ENCODE results near the gene HDGFL2.

DNA sequence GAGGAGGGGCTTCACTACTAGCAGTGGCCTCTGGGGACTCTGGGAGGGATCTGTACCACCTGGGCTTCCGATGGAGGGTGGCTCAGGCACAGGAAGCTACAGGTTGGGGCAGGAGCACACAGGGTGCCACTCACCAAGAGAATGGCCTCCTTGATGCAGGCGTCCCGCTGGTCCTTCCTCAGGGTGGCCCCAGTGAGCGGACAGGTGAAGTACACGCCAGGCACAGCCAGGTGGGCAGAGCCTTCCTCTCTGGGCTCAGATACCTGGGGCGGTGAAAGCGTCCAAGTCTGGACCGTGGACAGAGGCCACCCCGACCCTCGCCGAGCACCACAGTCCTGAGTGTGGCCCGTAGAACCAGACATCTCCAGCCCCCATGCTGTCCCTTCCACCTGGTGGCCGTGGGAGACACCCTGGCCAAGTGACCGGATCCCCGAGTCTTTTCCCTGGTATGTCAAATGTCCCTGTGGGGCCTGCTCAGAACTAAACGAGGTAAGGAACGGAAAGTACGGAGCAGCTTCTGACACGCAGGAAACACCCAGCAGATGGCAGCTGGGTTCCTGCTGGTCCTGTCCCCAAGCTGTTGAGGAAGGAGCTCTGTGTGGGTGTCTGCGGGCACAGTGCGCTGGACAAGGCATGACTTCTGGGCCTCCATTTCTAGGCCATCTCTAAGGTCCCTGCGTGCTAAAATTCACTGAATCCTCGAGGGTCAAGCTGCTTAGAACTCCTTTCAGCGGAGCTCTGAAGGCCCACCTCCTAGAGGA, 19.7 kb upstream of the HDGFL2 start:
- TF ChIP-seq, protein P1, sequence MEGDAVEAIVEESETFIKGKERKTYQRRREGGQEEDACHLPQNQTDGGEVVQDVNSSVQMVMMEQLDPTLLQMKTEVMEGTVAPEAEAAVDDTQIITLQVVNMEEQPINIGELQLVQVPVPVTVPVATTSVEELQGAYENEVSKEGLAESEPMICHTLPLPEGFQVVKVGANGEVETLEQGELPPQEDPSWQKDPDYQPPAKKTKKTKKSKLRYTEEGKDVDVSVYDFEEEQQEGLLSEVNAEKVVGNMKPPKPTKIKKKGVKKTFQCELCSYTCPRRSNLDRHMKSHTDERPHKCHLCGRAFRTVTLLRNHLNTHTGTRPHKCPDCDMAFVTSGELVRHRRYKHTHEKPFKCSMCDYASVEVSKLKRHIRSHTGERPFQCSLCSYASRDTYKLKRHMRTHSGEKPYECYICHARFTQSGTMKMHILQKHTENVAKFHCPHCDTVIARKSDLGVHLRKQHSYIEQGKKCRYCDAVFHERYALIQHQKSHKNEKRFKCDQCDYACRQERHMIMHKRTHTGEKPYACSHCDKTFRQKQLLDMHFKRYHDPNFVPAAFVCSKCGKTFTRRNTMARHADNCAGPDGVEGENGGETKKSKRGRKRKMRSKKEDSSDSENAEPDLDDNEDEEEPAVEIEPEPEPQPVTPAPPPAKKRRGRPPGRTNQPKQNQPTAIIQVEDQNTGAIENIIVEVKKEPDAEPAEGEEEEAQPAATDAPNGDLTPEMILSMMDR (IDR thresholded peaks at IDR 0.05) = no peak
- TF ChIP-seq POLR2A (IDR thresholded peaks at IDR 0.05) = no peak
